ENCODE results near the gene SESN1. TPM values are rescaled to one million over a fixed set of nuclear protein-coding genes. Genes with fewer than 3 reads are reported as not detected.

The SESN1 gene
- polyA plus RNA-seq, 1 donor (not counting 4 experiments of a cell fraction or from before 2014, with no cell fraction given), result 21.4 TPM

DNA sequence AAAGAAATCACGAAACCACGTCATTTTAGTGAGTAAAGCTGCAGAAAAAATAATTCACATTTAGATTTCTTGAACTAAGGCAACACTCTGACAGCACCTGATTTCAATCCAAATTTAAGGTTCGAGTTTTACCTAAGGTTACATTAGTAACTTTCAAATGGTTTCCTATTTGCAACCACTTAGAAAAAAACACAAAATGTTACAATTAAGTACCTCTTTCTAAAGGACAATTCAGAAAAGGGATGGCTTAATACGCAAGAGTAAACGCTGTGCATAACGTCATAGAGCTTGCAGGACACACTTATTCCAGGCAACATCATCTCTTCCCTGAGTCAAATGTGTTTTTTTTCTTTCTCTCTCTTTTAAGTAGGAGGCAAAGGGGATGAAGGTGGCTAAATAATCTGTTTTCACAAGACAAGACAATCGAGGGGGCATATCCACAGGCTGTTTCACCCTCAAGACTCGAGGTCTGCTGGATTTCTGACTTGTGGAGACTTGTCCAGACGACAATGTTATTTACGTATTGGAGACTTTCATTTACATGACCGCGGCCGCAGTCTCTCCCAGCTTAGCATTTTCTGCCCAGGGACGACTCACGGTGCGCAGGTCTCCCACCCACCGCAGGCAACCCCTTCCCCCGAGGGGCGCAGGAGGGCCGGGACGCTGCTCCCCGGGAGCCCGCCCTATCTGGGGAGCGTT lies 86.0 kb downstream of the SESN1 start:
- Histone ChIP-seq H3K9ac (ENCODE audit: control insufficient read depth, extremely low read depth, insufficient read depth, low read length) (peak overlapping the region; percentile 94), H2AFZ (ENCODE audit: control insufficient read depth, low read length) (peak overlapping the region; percentile 84), H3K9me1 (ENCODE audit: control insufficient read depth, extremely low read depth, insufficient read depth, low read length) (no peaks in the 10 kb centered on the region), H3K4me2 (ENCODE audit: control insufficient read depth, extremely low read depth, insufficient read depth, low read depth, low read length) (peak overlapping the region; percentile 98), H3K27me3 (ENCODE audit: control insufficient read depth, extremely low read depth, insufficient read depth, low read length) (no peaks in the 10 kb centered on the region), H3K4me3 (ENCODE audit: control insufficient read depth in 2 of 3, extremely low read depth in 1 of 3, insufficient read depth in 2 of 3, low read depth in 1 of 3, low read length in 3 of 3) (peak overlapping the region; percentile 88 to 99 (median 89)), H3K79me2 (ENCODE audit: control insufficient read depth, insufficient read depth, low read length) (peaks cover 32% of the 10 kb centered on the region), H3K9me3 (ENCODE audit: control insufficient read depth, low read depth, low read length) (no peaks in the 10 kb centered on the region), H4K20me1 (ENCODE audit: control insufficient read depth, extremely low read depth, insufficient read depth, low read length) (no peaks in the 10 kb centered on the region), H3K36me3 (ENCODE audit: control insufficient read depth in 2 of 2, extremely low read depth in 1 of 2, insufficient read depth in 2 of 2, low read length in 2 of 2) (no peaks in the 10 kb centered on the region), H3K4me1 (ENCODE audit: control insufficient read depth, extremely low read depth, insufficient read depth, low read length) (peaks cover 14% of the 10 kb centered on the region), H3K27ac (ENCODE audit: control insufficient read depth, insufficient read depth, low read length) (peak overlapping the region; percentile 96)
- dilution Hi-C loops (cut with MboI; ENCODE audit: extremely low pct_ligation_motif_present, low sequenced_read_pairs), result no loop called here
- FAIRE-seq, result peak; percentile 76
- DNase-seq (ENCODE audit: low read depth, low spot score), result no peak
- TF ChIP-seq, protein P1, sequence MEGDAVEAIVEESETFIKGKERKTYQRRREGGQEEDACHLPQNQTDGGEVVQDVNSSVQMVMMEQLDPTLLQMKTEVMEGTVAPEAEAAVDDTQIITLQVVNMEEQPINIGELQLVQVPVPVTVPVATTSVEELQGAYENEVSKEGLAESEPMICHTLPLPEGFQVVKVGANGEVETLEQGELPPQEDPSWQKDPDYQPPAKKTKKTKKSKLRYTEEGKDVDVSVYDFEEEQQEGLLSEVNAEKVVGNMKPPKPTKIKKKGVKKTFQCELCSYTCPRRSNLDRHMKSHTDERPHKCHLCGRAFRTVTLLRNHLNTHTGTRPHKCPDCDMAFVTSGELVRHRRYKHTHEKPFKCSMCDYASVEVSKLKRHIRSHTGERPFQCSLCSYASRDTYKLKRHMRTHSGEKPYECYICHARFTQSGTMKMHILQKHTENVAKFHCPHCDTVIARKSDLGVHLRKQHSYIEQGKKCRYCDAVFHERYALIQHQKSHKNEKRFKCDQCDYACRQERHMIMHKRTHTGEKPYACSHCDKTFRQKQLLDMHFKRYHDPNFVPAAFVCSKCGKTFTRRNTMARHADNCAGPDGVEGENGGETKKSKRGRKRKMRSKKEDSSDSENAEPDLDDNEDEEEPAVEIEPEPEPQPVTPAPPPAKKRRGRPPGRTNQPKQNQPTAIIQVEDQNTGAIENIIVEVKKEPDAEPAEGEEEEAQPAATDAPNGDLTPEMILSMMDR (optimal IDR thresholded peaks at IDR 0.05 in 1 of 3, IDR thresholded peaks at IDR 0.05 in 1 of 3, conservative IDR thresholded peaks at IDR 0.05 in 1 of 3; ENCODE audit: extremely low read depth in 1 of 3, insufficient read depth in 2 of 3, low read length in 3 of 3), result no peak
- no peak for TF ChIP-seq EZH2 (IDR thresholded peaks at IDR 0.05; ENCODE audit: low read length)

GRCh38 chr6:109008054-109008453 lies 86.6 kb downstream of the SESN1 start:
- H3K36me3 ChIP-seq (ENCODE audit: control insufficient read depth in 2 of 2, extremely low read depth in 1 of 2, insufficient read depth in 2 of 2, low read length in 2 of 2), result no peaks in the 10 kb centered on the region
- peaks cover 14% of the 10 kb centered on the region for H3K4me1 ChIP-seq (ENCODE audit: control insufficient read depth, extremely low read depth, insufficient read depth, low read length)
- no peak for FAIRE-seq
- H3K9me3 ChIP-seq (ENCODE audit: control insufficient read depth, low read depth, low read length), result no peaks in the 10 kb centered on the region
- dilution Hi-C loops (cut with MboI; ENCODE audit: extremely low pct_ligation_motif_present, low sequenced_read_pairs), result no loop called here
- H3K27ac ChIP-seq (ENCODE audit: control insufficient read depth, insufficient read depth, low read length), result peak overlapping the region; percentile 96
- H3K79me2 ChIP-seq (ENCODE audit: control insufficient read depth, insufficient read depth, low read length), result peaks cover 32% of the 10 kb centered on the region
- peak overlapping the region; percentile 94 for H3K9ac ChIP-seq (ENCODE audit: control insufficient read depth, extremely low read depth, insufficient read depth, low read length)
- no peak for DNase-seq (ENCODE audit: low read depth, low spot score)
- H3K4me2 ChIP-seq (ENCODE audit: control insufficient read depth, extremely low read depth, insufficient read depth, low read depth, low read length), result peak overlapping the region; percentile 98
- H3K9me1 ChIP-seq (ENCODE audit: control insufficient read depth, extremely low read depth, insufficient read depth, low read length), result no peaks in the 10 kb centered on the region
- H3K27me3 ChIP-seq (ENCODE audit: control insufficient read depth, extremely low read depth, insufficient read depth, low read length), result no peaks in the 10 kb centered on the region
- H4K20me1 ChIP-seq (ENCODE audit: control insufficient read depth, extremely low read depth, insufficient read depth, low read length), result no peaks in the 10 kb centered on the region
- H2AFZ ChIP-seq (ENCODE audit: control insufficient read depth, low read length), result peak overlapping the region; percentile 19
- no peak for TF ChIP-seq EZH2 (IDR thresholded peaks at IDR 0.05; ENCODE audit: low read length)
- TF ChIP-seq, protein P1 (optimal IDR thresholded peaks at IDR 0.05 in 1 of 3, IDR thresholded peaks at IDR 0.05 in 1 of 3, conservative IDR thresholded peaks at IDR 0.05 in 1 of 3; ENCODE audit: extremely low read depth in 1 of 3, insufficient read depth in 2 of 3, low read length in 3 of 3), result no peak
- H3K4me3 ChIP-seq (ENCODE audit: control insufficient read depth in 2 of 3, extremely low read depth in 1 of 3, insufficient read depth in 2 of 3, low read depth in 1 of 3, low read length in 3 of 3), result peak overlapping the region; percentile 88 to 99 (median 89)

All from keratinocyte (primary cell).